Endothelial cell of umbilical vein (primary cell): ENCODE results near the gene CAPN15. TPM values are rescaled to one million over a fixed set of nuclear protein-coding genes. Genes with fewer than 3 reads are reported as not detected.
A peak's percentile ranks its signal among the peaks of the same experiment; 100 is the strongest.

ENCODE experiments used
- BruUV-seq: library from RNA; stranded (reverse); fragments of 400-500 nt; replicated peaks from 2 replicates; lab custom pipeline; 2021; lab: Mats Ljungman, UMichigan
- CTCF ChIA-PET: fragments of 300-600, 350-600 bp; sonication (Branson Sonifier 250); formaldehyde crosslinking; loops from one replicate; lab custom pipeline; 2021; ENCODE audit warnings: antibody characterized with exemption, inconsistent platforms; lab: Charles Lee
- POLR2A ChIA-PET: fragments of 300-600, 350-600 bp; sonication (Branson Sonifier 250); formaldehyde crosslinking; loops from one replicate; lab custom pipeline; 2021; ENCODE audit warnings: antibody characterized with exemption, inconsistent platforms; lab: Charles Lee
- DNase-seq: peaks from one replicate; pipeline ENCODE4 v3.0.0-alpha.2; 2011; ENCODE audit warnings: low read depth, low spot score
- FAIRE-seq: peaks from 2 replicates; lab custom pipeline; 2011; peaks lifted over from hg19 to GRCh38; lab: Jason Lieb, UNC
- H2AFZ ChIP-seq: 2 replicates; pipeline ENCODE4 v1.6.0; 2012; ENCODE audit warnings: low read depth, low read length, control low read depth, inconsistent platforms
- H3K27ac ChIP-seq: 2 replicates; pipeline ENCODE4 v1.5.1; 2011; ENCODE audit warnings: low read depth, mild to moderate bottlenecking, control low read depth, low read length, moderate library complexity; ENCODE audit not compliant: insufficient read depth
- H3K27me3 ChIP-seq, 2 experiments: 2 replicates each; pipeline versions ENCODE4 v1.6.0 to v1.6.1; 2011; ENCODE audit warnings: low read length in 2 of 2, mixed read lengths in 1 of 2; ENCODE audit not compliant: control insufficient read depth in 2 of 2, insufficient read depth in 2 of 2
- H3K36me3 ChIP-seq, 2 experiments: 2 replicates in 1 of 2; 3 replicates in 1 of 2; pipeline ENCODE4 v1.5.1; 2011; ENCODE audit warnings: low read length in 2 of 2, mild to moderate bottlenecking in 1 of 2, moderate library complexity in 1 of 2; ENCODE audit not compliant: control insufficient read depth in 2 of 2, insufficient read depth in 2 of 2; ENCODE audit errors: extremely low read depth in 1 of 2
- H3K4me1 ChIP-seq: 3 replicates; pipeline ENCODE4 v1.5.1; 2011; ENCODE audit warnings: mild to moderate bottlenecking, low read length; ENCODE audit not compliant: control insufficient read depth, insufficient read depth; ENCODE audit errors: extremely low read depth
- H3K4me2 ChIP-seq: 2 replicates; pipeline ENCODE4 v1.6.1; 2011; ENCODE audit warnings: low read length, control low read depth, mixed read lengths; ENCODE audit not compliant: insufficient read depth
- H3K4me3 ChIP-seq, 3 experiments: fragments of 200-600 bp in 1 of 3; sonication (generic), shearing (Covaris generic) in 1 of 3; replicated peaks in 1 of 3; 2 replicates each; pipeline ENCODE4 v1.5.1; 2011 to 2016; ENCODE audit warnings: control low read depth in 3 of 3, low read length in 3 of 3, mild to moderate bottlenecking in 2 of 3, inconsistent platforms in 1 of 3, low read depth in 1 of 3, moderate library complexity in 1 of 3; ENCODE audit not compliant: insufficient read depth in 1 of 3
- H3K79me2 ChIP-seq: 2 replicates; pipeline ENCODE4 v1.6.0; 2012; ENCODE audit warnings: low read length, inconsistent platforms; ENCODE audit not compliant: control insufficient read depth, insufficient read depth
- H3K9ac ChIP-seq: replicated peaks from 2 replicates; pipeline ENCODE3; 2011; ENCODE audit warnings: low read length, control low read depth; ENCODE audit not compliant: insufficient read depth; ENCODE audit errors: extremely low read depth
- H3K9me1 ChIP-seq: replicated peaks from 3 replicates; pipeline ENCODE4 v1.6.0; 2011; ENCODE audit warnings: mild to moderate bottlenecking, low read length; ENCODE audit not compliant: control insufficient read depth, insufficient read depth; ENCODE audit errors: extremely low read depth
- H3K9me3 ChIP-seq: replicated peaks from 2 replicates; pipeline ENCODE4 v1.5.1; 2012; ENCODE audit warnings: low read length, inconsistent platforms; ENCODE audit not compliant: control insufficient read depth, insufficient read depth
- H4K20me1 ChIP-seq: replicated peaks from 2 replicates; pipeline ENCODE3; 2011; ENCODE audit warnings: mild to moderate bottlenecking, low read length; ENCODE audit not compliant: control insufficient read depth, insufficient read depth; ENCODE audit errors: extremely low read depth
- EZH2 ChIP-seq: IDR thresholded peaks from 2 replicates; pipeline ENCODE4 v1.6.1; 2012; ENCODE audit warnings: borderline replicate concordance, low read depth, mild to moderate bottlenecking, moderate library complexity, low read length, inconsistent platforms; ENCODE audit not compliant: severe bottlenecking
- MYC ChIP-seq: IDR thresholded peaks from one replicate; pipeline ENCODE4 v1.6.1; 2011; ENCODE audit warnings: mild to moderate bottlenecking, low read depth, low read length
- POLR2AphosphoS5 ChIP-seq: IDR thresholded peaks from 2 replicates; pipeline ENCODE4 v1.6.1; 2012; ENCODE audit warnings: low read depth, mild to moderate bottlenecking, control low read depth, low read length, moderate library complexity; ENCODE audit not compliant: insufficient read depth
- dilution Hi-C: fragments of 300-500 bp; cut with MboI; formaldehyde crosslinking; loops from one replicate; pipeline ENCODE4 v1.15.0; 2019; ENCODE audit warnings: low sequenced_read_pairs; ENCODE audit not compliant: extremely low pct_ligation_motif_present
- intact Hi-C: fragments of 100-400 bp; cut with micrococcal nuclease; formaldehyde crosslinking; loops from one replicate; pipeline ENCODE4 v1.10.0; 2022
- polyA plus RNA-seq, 4 experiments: library from polyadenylated mRNA; depleted of rRNA in 3 of 4; stranded (reverse) in 3 of 4; unstranded in 1 of 4; fragments of >200 nt; gene quantifications; 2 replicates each; pipeline versions ENCODE4 v1.2.1 to v1.2.3, GENCODE V29; 2011 to 2012; ENCODE audit warnings: missing spikeins in 1 of 4
- total RNA-seq: library from RNA; stranded (reverse); gene quantifications from 2 replicates; pipeline ENCODE4 v1.2.3, GENCODE V29; 2021
- TF ChIP-seq, protein P1 (sequence below): IDR thresholded peaks from 2 replicates; pipeline ENCODE4 v1.6.1; 2011; ENCODE audit not compliant: insufficient read depth, insufficient read length

CAPN15 gene
- total and polyA plus RNA-seq, 2 donors (not counting 3 experiments of a cell fraction or from before 2014, with no cell fraction given): 33.9 to 65.0 TPM

- Histone ChIP-seq H3K4me3 (no peak overlapping the region), H3K79me2 (peaks cover 13% of the 10 kb centered on the region), H3K27me3 (no peaks in the 10 kb centered on the region), H3K9me3 (no peaks in the 10 kb centered on the region), H3K9ac (no peak overlapping the region), H3K4me1 (peaks cover 24% of the 10 kb centered on the region), H4K20me1 (no peaks in the 10 kb centered on the region), H2AFZ (peak overlapping the region; percentile 96), H3K27ac (no peak overlapping the region), H3K36me3 (no peaks in the 10 kb centered on the region), H3K9me1 (no peaks in the 10 kb centered on the region), H3K4me2 (no peak overlapping the region)
- POLR2A ChIA-PET: interaction anchor here (0.5 kb wide), 1 partner anchor 19 kb away, joined by 4 read pairs; no protein-coding TSS in a partner anchor
- dilution Hi-C loops (no loop called here), intact Hi-C loops (loop anchor here (5.0 kb wide), 1 partner anchor 41 kb away; the partner anchor contains the start of gene CAPN15)
- BruUV-seq: no TSS peak
- peak; percentile 8 for FAIRE-seq
- no peak for TF ChIP-seq EZH2
- TF ChIP-seq, protein P1, sequence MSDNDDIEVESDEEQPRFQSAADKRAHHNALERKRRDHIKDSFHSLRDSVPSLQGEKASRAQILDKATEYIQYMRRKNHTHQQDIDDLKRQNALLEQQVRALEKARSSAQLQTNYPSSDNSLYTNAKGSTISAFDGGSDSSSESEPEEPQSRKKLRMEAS: no peak
- TF ChIP-seq MYC: no peak
- no peak for TF ChIP-seq POLR2AphosphoS5
- CTCF ChIA-PET: interaction anchor here (1.0 to 1.1 kb wide), 2 partner anchors 15 to 41 kb away, joined by 3 read pairs; partner anchors contain the start of gene CAPN15
- DNase-seq: no peak
Observed at GRCh38 chr16:568401-569258, 41.1 kb downstream of the CAPN15 start.
